Activated CD8-positive, alpha-beta memory T cell treated with anti-CD3 and anti-CD28 coated beads, Interleukin-2, amount 50 U/mL, for 1 hour (primary cell): ENCODE data around the gene IMPG2.
"Not testable (repeated sequence)": the region's sequence is repeated elsewhere in the genome, so short reads cannot be mapped to it uniquely, and the experiment has no call there.

Experiments
- DNase-seq: peaks from one replicate; pipeline ENCODE4 v3.0.0-alpha.2; 2020; ENCODE audit errors: extremely low read depth

Gene IMPG2

GRCh38 chr3:101320475-101320874 lies at the start of gene IMPG2:
Gene IMPG2 (minus strand): TSS chr3:101320575. CDS start chr3:101320372, 203 bp downstream.
- DNase-seq, result no peak

GRCh38 chr3:101362406-101362805 lies 42.0 kb upstream of the IMPG2 start:
- no peak for DNase-seq

- no peak for DNase-seq
These were observed 31.5 kb upstream of the IMPG2 start for GRCh38 chr3:101351829-101352228.

GRCh38 chr3:101340591-101340990 lies 20.2 kb upstream of the IMPG2 start:
- no peak for DNase-seq

- no peak for DNase-seq
These were observed 13.5 kb upstream of the IMPG2 start for GRCh38 chr3:101333883-101334282.

GRCh38 chr3:101329016-101329673 lies 8.8 kb upstream of the IMPG2 start:
- no peak for DNase-seq

- no peak for DNase-seq
These were observed 5.2 kb upstream of the IMPG2 start for GRCh38 chr3:101325393-101326134.

GRCh38 chr3:101319531-101319930 lies 844 bp downstream of the IMPG2 start:
- no peak for DNase-seq

GRCh38 chr3:101312545-101312944 lies 7.8 kb downstream of the IMPG2 start:
- no peak for DNase-seq

- no peak for DNase-seq
These were observed 8.7 kb downstream of the IMPG2 start for GRCh38 chr3:101311676-101312075.

GRCh38 chr3:101310978-101311375 lies 9.4 kb downstream of the IMPG2 start:
- DNase-seq, result no peak

GRCh38 chr3:101308147-101308772 lies 12.1 kb downstream of the IMPG2 start:
- not testable (repeated sequence) for DNase-seq

- DNase-seq, result no peak
These were observed 16.5 kb downstream of the IMPG2 start for GRCh38 chr3:101303836-101304235.

- no peak for DNase-seq
These were observed 17.2 kb downstream of the IMPG2 start for GRCh38 chr3:101303089-101303731.

GRCh38 chr3:101300073-101300472 lies 20.3 kb downstream of the IMPG2 start:
- DNase-seq, result no peak

GRCh38 chr3:101292027-101292426 lies 28.3 kb downstream of the IMPG2 start:
- no peak for DNase-seq

GRCh38 chr3:101288294-101288693 lies 32.1 kb downstream of the IMPG2 start:
- no peak for DNase-seq

- DNase-seq, result no peak
These were observed 35.6 kb downstream of the IMPG2 start for GRCh38 chr3:101284757-101285156.

GRCh38 chr3:101281521-101282030 lies 38.8 kb downstream of the IMPG2 start:
- no peak for DNase-seq

- no peak for DNase-seq
These were observed 40.5 kb downstream of the IMPG2 start for GRCh38 chr3:101279765-101280385.

GRCh38 chr3:101279162-101279561 lies 41.2 kb downstream of the IMPG2 start:
- no peak for DNase-seq

- no peak for DNase-seq
These were observed 41.6 kb downstream of the IMPG2 start for GRCh38 chr3:101278727-101279126.
